ENCODE data around the gene PWWP2A. TPM values are rescaled to one million over a fixed set of nuclear protein-coding genes. Genes with fewer than 3 reads are reported as not detected.

The PWWP2A gene
- total and polyA plus RNA-seq, 10 of the 15 experiments (the other 5 are each of a cell fraction or from before 2014, with no cell fraction given) = 5.7 to 26.1 (median 17.7) TPM

DNA sequence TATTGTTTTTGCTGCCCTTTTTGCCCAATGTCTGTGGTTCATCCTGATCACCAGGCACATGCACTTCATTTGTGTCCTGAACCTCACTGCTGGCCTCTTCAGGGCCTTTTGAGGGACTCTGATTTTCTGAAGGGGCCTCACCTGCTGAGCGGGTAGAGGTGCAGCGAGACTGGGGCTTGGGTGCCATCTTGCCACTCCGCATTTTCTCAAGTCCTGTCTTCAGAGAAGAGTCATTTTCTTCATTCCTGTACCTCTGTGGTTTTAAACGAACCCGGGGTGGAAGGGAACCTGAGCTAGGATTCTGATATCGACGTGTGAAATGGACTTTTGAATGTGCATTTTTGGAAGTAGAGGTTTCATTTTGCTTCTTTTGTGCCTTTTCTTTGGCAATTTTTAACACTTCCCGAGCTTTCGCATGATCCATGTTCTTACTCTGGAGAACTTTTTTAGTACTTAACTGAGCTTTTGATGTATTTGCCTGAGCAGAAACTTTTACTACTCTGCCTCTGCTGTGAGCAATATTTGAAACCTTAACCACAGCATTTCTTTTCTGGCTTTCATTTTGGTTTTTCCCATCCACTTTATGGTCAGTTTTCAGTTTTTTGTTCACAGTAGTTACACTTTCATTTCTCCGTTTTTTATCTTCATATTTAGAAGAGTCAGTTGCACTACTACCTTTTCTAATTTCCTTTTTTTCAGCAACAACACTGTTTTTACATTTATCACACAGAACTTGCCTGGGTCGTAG is 26.1 kb downstream of the PWWP2A start (continued):
- TF ChIP-seq, protein P1, sequence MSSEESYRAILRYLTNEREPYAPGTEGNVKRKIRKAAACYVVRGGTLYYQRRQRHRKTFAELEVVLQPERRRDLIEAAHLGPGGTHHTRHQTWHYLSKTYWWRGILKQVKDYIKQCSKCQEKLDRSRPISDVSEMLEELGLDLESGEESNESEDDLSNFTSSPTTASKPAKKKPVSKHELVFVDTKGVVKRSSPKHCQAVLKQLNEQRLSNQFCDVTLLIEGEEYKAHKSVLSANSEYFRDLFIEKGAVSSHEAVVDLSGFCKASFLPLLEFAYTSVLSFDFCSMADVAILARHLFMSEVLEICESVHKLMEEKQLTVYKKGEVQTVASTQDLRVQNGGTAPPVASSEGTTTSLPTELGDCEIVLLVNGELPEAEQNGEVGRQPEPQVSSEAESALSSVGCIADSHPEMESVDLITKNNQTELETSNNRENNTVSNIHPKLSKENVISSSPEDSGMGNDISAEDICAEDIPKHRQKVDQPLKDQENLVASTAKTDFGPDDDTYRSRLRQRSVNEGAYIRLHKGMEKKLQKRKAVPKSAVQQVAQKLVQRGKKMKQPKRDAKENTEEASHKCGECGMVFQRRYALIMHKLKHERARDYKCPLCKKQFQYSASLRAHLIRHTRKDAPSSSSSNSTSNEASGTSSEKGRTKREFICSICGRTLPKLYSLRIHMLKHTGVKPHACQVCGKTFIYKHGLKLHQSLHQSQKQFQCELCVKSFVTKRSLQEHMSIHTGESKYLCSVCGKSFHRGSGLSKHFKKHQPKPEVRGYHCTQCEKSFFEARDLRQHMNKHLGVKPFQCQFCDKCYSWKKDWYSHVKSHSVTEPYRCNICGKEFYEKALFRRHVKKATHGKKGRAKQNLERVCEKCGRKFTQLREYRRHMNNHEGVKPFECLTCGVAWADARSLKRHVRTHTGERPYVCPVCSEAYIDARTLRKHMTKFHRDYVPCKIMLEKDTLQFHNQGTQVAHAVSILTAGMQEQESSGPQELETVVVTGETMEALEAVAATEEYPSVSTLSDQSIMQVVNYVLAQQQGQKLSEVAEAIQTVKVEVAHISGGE (CRISPR knock-in tag; IDR thresholded peaks at IDR 0.05) = no peak
- TF ChIP-seq, protein P2, sequence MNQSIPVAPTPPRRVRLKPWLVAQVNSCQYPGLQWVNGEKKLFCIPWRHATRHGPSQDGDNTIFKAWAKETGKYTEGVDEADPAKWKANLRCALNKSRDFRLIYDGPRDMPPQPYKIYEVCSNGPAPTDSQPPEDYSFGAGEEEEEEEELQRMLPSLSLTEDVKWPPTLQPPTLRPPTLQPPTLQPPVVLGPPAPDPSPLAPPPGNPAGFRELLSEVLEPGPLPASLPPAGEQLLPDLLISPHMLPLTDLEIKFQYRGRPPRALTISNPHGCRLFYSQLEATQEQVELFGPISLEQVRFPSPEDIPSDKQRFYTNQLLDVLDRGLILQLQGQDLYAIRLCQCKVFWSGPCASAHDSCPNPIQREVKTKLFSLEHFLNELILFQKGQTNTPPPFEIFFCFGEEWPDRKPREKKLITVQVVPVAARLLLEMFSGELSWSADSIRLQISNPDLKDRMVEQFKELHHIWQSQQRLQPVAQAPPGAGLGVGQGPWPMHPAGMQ (IDR thresholded peaks at IDR 0.05; ENCODE audit: borderline replicate concordance) = peak; percentile 23; the same call in 1 of the 2 replicates
- TF ChIP-seq YBX1 (IDR thresholded peaks at IDR 0.05) (no peak), IKZF1 (conservative IDR thresholded peaks at IDR 0.05) (0 out of 2 replicates have a peak, but pooled peaks have one; percentile 14), TBL1XR1 (IDR thresholded peaks at IDR 0.05; ENCODE audit: low read depth, low read length) (0 out of 2 replicates have a peak, but pooled peaks have one; percentile 43), MTA3 (IDR thresholded peaks at IDR 0.05; ENCODE audit: borderline replicate concordance, low read length) (no peak; the same call in 1 of the 2 replicates), RELA (IDR thresholded peaks at IDR 0.05; ENCODE audit: borderline replicate concordance, partially characterized antibody) (no peak), FOS (IDR thresholded peaks at IDR 0.05; ENCODE audit: borderline replicate concordance, extremely low read depth, insufficient read length) (no peak), CBFB (IDR thresholded peaks at IDR 0.05; ENCODE audit: low read depth) (peak; percentile 68; the same call in 1 of the 2 replicates), TCF7 (IDR thresholded peaks at IDR 0.05; ENCODE audit: borderline replicate concordance) (0 out of 2 replicates have a peak, but pooled peaks have one; percentile 11), STAT3 (IDR thresholded peaks at IDR 0.05; ENCODE audit: low read depth, low read length) (no peak), MEF2A (IDR thresholded peaks at IDR 0.05; ENCODE audit: insufficient read depth, low read depth, low read length) (peak; percentile 50; the same call in 1 of the 2 replicates), MTA2 (IDR thresholded peaks at IDR 0.05; ENCODE audit: low read depth) (peak; percentile 41; the same call in 1 of the 2 replicates), RAD51 (IDR thresholded peaks at IDR 0.05) (no peak), SPI1 (IDR thresholded peaks at IDR 0.05; ENCODE audit: borderline replicate concordance, insufficient read depth, low read depth, low read length) (0 out of 2 replicates have a peak, but pooled peaks have one; percentile 7)
- TF ChIP-seq, protein P3, sequence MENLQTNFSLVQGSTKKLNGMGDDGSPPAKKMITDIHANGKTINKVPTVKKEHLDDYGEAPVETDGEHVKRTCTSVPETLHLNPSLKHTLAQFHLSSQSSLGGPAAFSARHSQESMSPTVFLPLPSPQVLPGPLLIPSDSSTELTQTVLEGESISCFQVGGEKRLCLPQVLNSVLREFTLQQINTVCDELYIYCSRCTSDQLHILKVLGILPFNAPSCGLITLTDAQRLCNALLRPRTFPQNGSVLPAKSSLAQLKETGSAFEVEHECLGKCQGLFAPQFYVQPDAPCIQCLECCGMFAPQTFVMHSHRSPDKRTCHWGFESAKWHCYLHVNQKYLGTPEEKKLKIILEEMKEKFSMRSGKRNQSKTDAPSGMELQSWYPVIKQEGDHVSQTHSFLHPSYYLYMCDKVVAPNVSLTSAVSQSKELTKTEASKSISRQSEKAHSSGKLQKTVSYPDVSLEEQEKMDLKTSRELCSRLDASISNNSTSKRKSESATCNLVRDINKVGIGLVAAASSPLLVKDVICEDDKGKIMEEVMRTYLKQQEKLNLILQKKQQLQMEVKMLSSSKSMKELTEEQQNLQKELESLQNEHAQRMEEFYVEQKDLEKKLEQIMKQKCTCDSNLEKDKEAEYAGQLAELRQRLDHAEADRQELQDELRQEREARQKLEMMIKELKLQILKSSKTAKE (IDR thresholded peaks at IDR 0.05; ENCODE audit: low read depth, poor library complexity, severe bottlenecking) = no peak
- TF ChIP-seq, protein P4, sequence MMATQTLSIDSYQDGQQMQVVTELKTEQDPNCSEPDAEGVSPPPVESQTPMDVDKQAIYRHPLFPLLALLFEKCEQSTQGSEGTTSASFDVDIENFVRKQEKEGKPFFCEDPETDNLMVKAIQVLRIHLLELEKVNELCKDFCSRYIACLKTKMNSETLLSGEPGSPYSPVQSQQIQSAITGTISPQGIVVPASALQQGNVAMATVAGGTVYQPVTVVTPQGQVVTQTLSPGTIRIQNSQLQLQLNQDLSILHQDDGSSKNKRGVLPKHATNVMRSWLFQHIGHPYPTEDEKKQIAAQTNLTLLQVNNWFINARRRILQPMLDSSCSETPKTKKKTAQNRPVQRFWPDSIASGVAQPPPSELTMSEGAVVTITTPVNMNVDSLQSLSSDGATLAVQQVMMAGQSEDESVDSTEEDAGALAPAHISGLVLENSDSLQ (IDR thresholded peaks at IDR 0.05) = no peak
- TF ChIP-seq, protein P5, sequence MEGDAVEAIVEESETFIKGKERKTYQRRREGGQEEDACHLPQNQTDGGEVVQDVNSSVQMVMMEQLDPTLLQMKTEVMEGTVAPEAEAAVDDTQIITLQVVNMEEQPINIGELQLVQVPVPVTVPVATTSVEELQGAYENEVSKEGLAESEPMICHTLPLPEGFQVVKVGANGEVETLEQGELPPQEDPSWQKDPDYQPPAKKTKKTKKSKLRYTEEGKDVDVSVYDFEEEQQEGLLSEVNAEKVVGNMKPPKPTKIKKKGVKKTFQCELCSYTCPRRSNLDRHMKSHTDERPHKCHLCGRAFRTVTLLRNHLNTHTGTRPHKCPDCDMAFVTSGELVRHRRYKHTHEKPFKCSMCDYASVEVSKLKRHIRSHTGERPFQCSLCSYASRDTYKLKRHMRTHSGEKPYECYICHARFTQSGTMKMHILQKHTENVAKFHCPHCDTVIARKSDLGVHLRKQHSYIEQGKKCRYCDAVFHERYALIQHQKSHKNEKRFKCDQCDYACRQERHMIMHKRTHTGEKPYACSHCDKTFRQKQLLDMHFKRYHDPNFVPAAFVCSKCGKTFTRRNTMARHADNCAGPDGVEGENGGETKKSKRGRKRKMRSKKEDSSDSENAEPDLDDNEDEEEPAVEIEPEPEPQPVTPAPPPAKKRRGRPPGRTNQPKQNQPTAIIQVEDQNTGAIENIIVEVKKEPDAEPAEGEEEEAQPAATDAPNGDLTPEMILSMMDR (IDR thresholded peaks at IDR 0.05 in 2 of 3, conservative IDR thresholded peaks at IDR 0.05 in 1 of 3; ENCODE audit: control insufficient read depth in 2 of 3, extremely low read depth in 1 of 3, insufficient read depth in 1 of 3, low read depth in 3 of 3, low read length in 3 of 3) = no peak

All from GM12878 (cell line).